SH-SY5Y (cell line): ENCODE data around the gene PLAC8L1.

Experiments
- GATA2 ChIP-seq: IDR thresholded peaks from 2 replicates; pipeline ENCODE4 v1.6.1; 2011; ENCODE audit warnings: mild to moderate bottlenecking, low read depth, low read length
- GATA3 ChIP-seq: IDR thresholded peaks from 2 replicates; pipeline ENCODE4 v1.6.1; 2011; ENCODE audit warnings: low read depth, mild to moderate bottlenecking, low read length, moderate library complexity

DNA sequence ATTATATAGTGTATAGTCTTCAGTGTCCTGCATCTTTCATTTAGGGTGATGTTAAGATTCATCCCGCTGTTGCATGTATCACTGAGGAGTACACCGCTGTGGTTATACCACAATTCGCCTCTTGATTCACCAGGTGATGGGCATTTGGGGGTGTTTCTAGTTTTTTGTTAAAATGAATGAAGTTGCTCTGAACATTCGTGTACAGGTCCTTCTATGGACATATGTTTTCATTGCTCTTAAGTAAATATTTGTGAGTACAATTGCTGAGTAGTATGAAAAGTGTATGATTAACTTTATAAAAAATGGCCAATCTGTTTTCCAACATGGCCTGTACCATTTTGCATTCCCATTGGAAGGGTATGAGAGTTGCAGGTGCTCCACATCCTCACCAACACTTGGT, 61.7 kb downstream of the PLAC8L1 start:
- TF ChIP-seq GATA2 (no peak), GATA3 (no peak)
